Motor neuron (in vitro differentiated cells): Measurements from ENCODE around the gene TMTC1. TPM values are rescaled to one million over a fixed set of nuclear protein-coding genes. Genes with fewer than 3 reads are reported as not detected.

Experiments
- ATAC-seq, 8 experiments: fragments of 200-7000 bp; cut with Tn5 transposase; replicated peaks in 6 of 8; 2 replicates each; pipeline ENCODE4 v1.8.0; 2021; ENCODE audit warnings: mild to moderate bottlenecking in 8 of 8, moderate library complexity in 8 of 8
- H3K27ac ChIP-seq, 2 donors: fragments of 250-450 bp; sonication (Bioruptor Pico); 2 replicates each; pipeline ENCODE4 v1.9.0; 2021; ENCODE audit warnings: antibody characterized with exemption in 2 of 2, mild to moderate bottlenecking in 2 of 2, moderate library complexity in 1 of 2
- H3K4me1 ChIP-seq, 2 donors: fragments of 250-450 bp; sonication (Bioruptor Pico); replicated peaks in 1 of 2; 2 replicates each; pipeline ENCODE4 v1.6.1; 2021; ENCODE audit warnings: antibody characterized with exemption in 2 of 2, mild to moderate bottlenecking in 2 of 2, moderate library complexity in 1 of 2
- H3K4me3 ChIP-seq, 5 donors: fragments of 250-450 bp; sonication (Bioruptor Pico); 2 replicates each; pipeline ENCODE4 v1.9.0; 2021; ENCODE audit warnings: antibody characterized with exemption in 5 of 5, mild to moderate bottlenecking in 5 of 5, moderate library complexity in 4 of 5
- WGBS, 10 experiments: fragments of 450-650 bp; shearing (Covaris generic); methylation state at CpG; one replicate each; pipeline ENCODE4 v1.0.0; 2022; 5-methylcytosine and 5-hydroxymethylcytosine counted together
- in situ Hi-C, 9 experiments: fragments of 400-800 bp; cut with MboI; loops; one replicate each; pipeline ENCODE4 v1.15.0; 2021; ENCODE audit warnings: low sequenced_read_pairs in 9 of 9, low pct_unique_long_range_greater_than_20kb in 2 of 9; ENCODE audit not compliant: unreplicated experiment in 9 of 9
- total RNA-seq, 8 experiments: library from RNA; unstranded; fragments of 300-600 nt; gene quantifications; 2 replicates each; pipeline versions ENCODE4 v1.2.3 to v1.2.4, GENCODE V29; 2022

TMTC1 gene
- total RNA-seq, 8 experiments from 2014 or later, result 5.8 to 98.0 (median 10.4) TPM

- Histone ChIP-seq H3K4me1 (no peaks in the 10 kb centered on the region), H3K27ac (no peak overlapping the region), H3K4me3 (no peak overlapping the region)
- 65 to 100% (median 90%) methylated on average over 1 to 3 of the region's 3 CpGs; no CpG with 5 or more reads in 1 of the 10 experiments for WGBS, 10 experiments
- ATAC-seq, result peak in 3 of 8 experiments; percentile 25 to 55 (median 53)
- in situ Hi-C loops, result loop anchor here in 3 of 9 experiments (25.0 kb wide), 1 partner anchor 1307 kb away; no protein-coding TSS in a partner anchor
Measured at GRCh38 chr12:29505122-29505521, 278.6 kb downstream of the TMTC1 start.

GRCh38 chr12:29503283-29503682, 280.5 kb downstream of the TMTC1 start:
- ATAC-seq, result no peak
- in situ Hi-C loops, result loop anchor here in 3 of 9 experiments (25.0 kb wide), 1 partner anchor 1309 kb away; no protein-coding TSS in a partner anchor
- Histone ChIP-seq H3K4me1 (no peaks in the 10 kb centered on the region), H3K4me3 (no peak overlapping the region), H3K27ac (no peak overlapping the region)

- Histone ChIP-seq H3K27ac (no peak overlapping the region), H3K4me3 (no peak overlapping the region), H3K4me1 (no peaks in the 10 kb centered on the region)
- 80 to 100% (median 92%) methylated on average over 1 to 3 of the region's 3 CpGs; no CpG with 5 or more reads in 3 of the 10 experiments for WGBS, 10 experiments
- ATAC-seq, result no peak
- in situ Hi-C loops, result no loop called here
Measured at GRCh38 chr12:29499235-29499634, 284.5 kb downstream of the TMTC1 start.

- 75 to 100% (median 84%) methylated on average over 1 to 6 of the region's 18 CpGs; no CpG with 5 or more reads in 6 of the 10 experiments for WGBS, 10 experiments
- no peak for ATAC-seq
- in situ Hi-C loops, result no loop called here
- no peak within 1 kb of the TSS for H3K27ac ChIP-seq
- H3K4me1 ChIP-seq, result no peaks in the 10 kb centered on the region
- no peak within 1 kb of the TSS for H3K4me3 ChIP-seq
Measured at GRCh38 chr12:29497588-29497987, 286.2 kb downstream of the TMTC1 start, which contains the start of gene OVCH1. OVCH1 (minus strand) TSS chr12:29497686; CDS start chr12:29497686, 0 bp downstream.

GRCh38 chr12:29492891-29493290, 290.9 kb downstream of the TMTC1 start:
- in situ Hi-C loops, result no loop called here
- Histone ChIP-seq H3K27ac (no peak overlapping the region), H3K4me3 (no peak overlapping the region), H3K4me1 (no peaks in the 10 kb centered on the region)
- no peak for ATAC-seq
- WGBS, 10 experiments, result 43 to 98% (median 80%) methylated on average over 1 to 6 of the region's 6 CpGs

GRCh38 chr12:29486972-29487371, 296.8 kb downstream of the TMTC1 start:
- Histone ChIP-seq H3K4me1 (no peaks in the 10 kb centered on the region), H3K27ac (no peak overlapping the region), H3K4me3 (no peak overlapping the region)
- no peak for ATAC-seq
- in situ Hi-C loops, result no loop called here
- 17 to 83% (median 73%) methylated on average over 1 to 2 of the region's 2 CpGs; no CpG with 5 or more reads in 4 of the 10 experiments for WGBS, 10 experiments

- no peak overlapping the region for H3K4me3 ChIP-seq
- ATAC-seq, result no peak
- H3K27ac ChIP-seq, result no peak overlapping the region
- 24 to 93% (median 81%) methylated on average over 2 to 4 of the region's 4 CpGs for WGBS, 10 experiments
- H3K4me1 ChIP-seq, result no peaks in the 10 kb centered on the region
- in situ Hi-C loops, result no loop called here
Measured at GRCh38 chr12:29463198-29463597, 320.5 kb downstream of the TMTC1 start.

- 60 to 100% (median 96%) methylated on average over 1 to 2 of the region's 2 CpGs; no CpG with 5 or more reads in 4 of the 10 experiments for WGBS, 10 experiments
- Histone ChIP-seq H3K4me3 (no peak overlapping the region), H3K4me1 (no peaks in the 10 kb centered on the region), H3K27ac (no peak overlapping the region)
- in situ Hi-C loops, result no loop called here
- no peak for ATAC-seq
Measured at GRCh38 chr12:29460082-29460481, 323.7 kb downstream of the TMTC1 start.

GRCh38 chr12:29455087-29455486, 328.7 kb downstream of the TMTC1 start:
- Histone ChIP-seq H3K4me1 (no peaks in the 10 kb centered on the region), H3K27ac (no peak overlapping the region), H3K4me3 (no peak overlapping the region)
- ATAC-seq, result peak in 1 of 8 experiments; percentile 49
- WGBS, 10 experiments, result 0 to 90% (median 47%) methylated on average over 1 of the region's 1 CpG; no CpG with 5 or more reads in 4 of the 10 experiments
- in situ Hi-C loops, result no loop called here

GRCh38 chr12:29451888-29452287, 331.9 kb downstream of the TMTC1 start:
- H3K4me1 ChIP-seq, result no peaks in the 10 kb centered on the region
- in situ Hi-C loops, result no loop called here
- WGBS, 10 experiments, result 45 to 100% (median 86%) methylated on average over 1 to 2 of the region's 2 CpGs; no CpG with 5 or more reads in 1 of the 10 experiments
- no peak overlapping the region for H3K27ac ChIP-seq
- ATAC-seq, result no peak
- H3K4me3 ChIP-seq, result no peak overlapping the region
